ENCODE results near the gene VTCN1.
"Not testable (repeated sequence)": the region's sequence is repeated elsewhere in the genome, so short reads cannot be mapped to it uniquely, and the experiment has no call there.

The VTCN1 gene

GRCh38 chr1:117210831-117211261, at the start of gene VTCN1:
Gene VTCN1, minus strand, starts transcription at chr1:117210927. Its CDS starts 72 bp downstream, at chr1:117210855.
- no peak for DNase-seq (ENCODE audit: extremely low read depth in 1 of 2, low read depth in 1 of 2)

- DNase-seq (ENCODE audit: extremely low read depth in 1 of 2, low read depth in 1 of 2): no peak
Measured at GRCh38 chr1:117258791-117259190, 48.1 kb upstream of the VTCN1 start.

GRCh38 chr1:117258075-117258474, 47.3 kb upstream of the VTCN1 start:
- DNase-seq (ENCODE audit: extremely low read depth in 1 of 2, low read depth in 1 of 2): not testable (repeated sequence)

GRCh38 chr1:117257291-117257690, 46.6 kb upstream of the VTCN1 start:
- DNase-seq (ENCODE audit: extremely low read depth in 1 of 2, low read depth in 1 of 2): no peak

GRCh38 chr1:117250061-117250606, 39.4 kb upstream of the VTCN1 start:
- no peak for DNase-seq (ENCODE audit: extremely low read depth in 1 of 2, low read depth in 1 of 2)

GRCh38 chr1:117244971-117245370, 34.2 kb upstream of the VTCN1 start:
- no peak for DNase-seq (ENCODE audit: extremely low read depth in 1 of 2, low read depth in 1 of 2)

GRCh38 chr1:117244306-117244705, 33.6 kb upstream of the VTCN1 start:
- DNase-seq (ENCODE audit: extremely low read depth in 1 of 2, low read depth in 1 of 2): no peak

GRCh38 chr1:117241512-117241911, 30.8 kb upstream of the VTCN1 start:
- no peak for DNase-seq (ENCODE audit: extremely low read depth in 1 of 2, low read depth in 1 of 2)

- DNase-seq (ENCODE audit: extremely low read depth in 1 of 2, low read depth in 1 of 2): no peak
Measured at GRCh38 chr1:117240547-117240946, 29.8 kb upstream of the VTCN1 start.

GRCh38 chr1:117239467-117239866, 28.7 kb upstream of the VTCN1 start:
- DNase-seq (ENCODE audit: extremely low read depth in 1 of 2, low read depth in 1 of 2): no peak

GRCh38 chr1:117237726-117238381, 27.1 kb upstream of the VTCN1 start:
- DNase-seq (ENCODE audit: extremely low read depth in 1 of 2, low read depth in 1 of 2): no peak

GRCh38 chr1:117235863-117236465, 25.2 kb upstream of the VTCN1 start:
- DNase-seq (ENCODE audit: extremely low read depth in 1 of 2, low read depth in 1 of 2): no peak

- no peak for DNase-seq (ENCODE audit: extremely low read depth in 1 of 2, low read depth in 1 of 2)
Measured at GRCh38 chr1:117232531-117232930, 21.8 kb upstream of the VTCN1 start.

GRCh38 chr1:117231748-117232373, 21.1 kb upstream of the VTCN1 start:
- no peak for DNase-seq (ENCODE audit: extremely low read depth in 1 of 2, low read depth in 1 of 2)

- DNase-seq (ENCODE audit: extremely low read depth in 1 of 2, low read depth in 1 of 2): no peak
Measured at GRCh38 chr1:117231312-117231711, 20.6 kb upstream of the VTCN1 start.

GRCh38 chr1:117229217-117229616, 18.5 kb upstream of the VTCN1 start:
- DNase-seq (ENCODE audit: extremely low read depth in 1 of 2, low read depth in 1 of 2): no peak

- no peak for DNase-seq (ENCODE audit: extremely low read depth in 1 of 2, low read depth in 1 of 2)
Measured at GRCh38 chr1:117225931-117226330, 15.2 kb upstream of the VTCN1 start.

- DNase-seq (ENCODE audit: extremely low read depth in 1 of 2, low read depth in 1 of 2): no peak
Measured at GRCh38 chr1:117216718-117217117, 6.0 kb upstream of the VTCN1 start.

- DNase-seq (ENCODE audit: extremely low read depth in 1 of 2, low read depth in 1 of 2): no peak
Measured at GRCh38 chr1:117215733-117216462, 5.2 kb upstream of the VTCN1 start.

- no peak for DNase-seq (ENCODE audit: extremely low read depth in 1 of 2, low read depth in 1 of 2)
Measured at GRCh38 chr1:117215019-117215418, 4.3 kb upstream of the VTCN1 start.

GRCh38 chr1:117213046-117213445, 2.3 kb upstream of the VTCN1 start:
- no peak for DNase-seq (ENCODE audit: extremely low read depth in 1 of 2, low read depth in 1 of 2)

Measured in activated CD8-positive, alpha-beta memory T cell treated with anti-CD3 and anti-CD28 coated beads for 1 hour (primary cell).